GM18861 (cell line): ENCODE measurements around the gene ZNF268.
A peak's percentile ranks its signal among the peaks of the same experiment; 100 is the strongest.

Experiments
- ATAC-seq: cut with Tn5 transposase; IDR thresholded peaks from one replicate; pipeline ENCODE4 v1.9.1; 2021; ENCODE audit not compliant: unreplicated experiment

Gene ZNF268

GRCh38 chr12:133181238-133181959, at the start of gene ZNF268:
Gene ZNF268 (plus strand): TSS chr12:133181495. CDS start chr12:133181998, 503 bp downstream.
- ATAC-seq: peak; percentile 95

DNA sequence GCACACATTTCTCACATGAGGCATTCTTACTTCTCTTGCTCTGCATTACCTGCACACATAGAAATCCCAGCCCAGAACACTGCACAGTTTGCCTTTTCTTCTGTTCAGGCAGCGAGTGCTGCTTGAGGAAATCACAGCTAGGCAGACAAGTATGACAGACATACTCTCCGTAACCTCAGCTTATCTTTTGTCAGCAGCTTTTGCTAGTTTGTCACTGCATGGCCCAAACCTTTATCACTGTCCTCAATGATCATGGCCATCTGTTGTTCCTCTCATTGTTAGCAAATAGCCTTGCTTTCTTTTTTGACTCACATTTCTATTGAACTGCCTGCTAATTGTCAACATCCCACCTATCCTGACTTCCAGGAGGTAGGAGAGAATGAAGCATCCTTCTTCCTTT, 45.5 kb upstream of the ZNF268 start:
- no peak for ATAC-seq

DNA sequence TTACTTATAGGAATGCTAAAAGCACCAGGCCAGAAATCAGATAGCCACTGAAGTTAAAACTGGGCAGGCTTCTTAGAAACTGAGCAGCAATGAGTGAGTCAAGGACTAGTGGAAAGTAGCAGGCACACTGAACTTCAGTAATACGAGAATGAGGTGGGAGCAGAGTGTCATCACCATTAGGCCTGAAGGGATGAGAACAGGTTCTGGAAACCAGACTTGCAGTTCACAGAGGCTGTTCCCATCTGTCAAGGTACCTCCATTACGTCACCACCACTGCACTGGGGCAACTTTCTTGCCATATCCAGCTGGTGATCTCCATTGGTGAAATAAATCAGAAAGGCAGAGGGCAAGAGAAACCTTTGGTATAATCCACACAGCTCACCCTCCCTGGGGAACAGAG, 35.3 kb upstream of the ZNF268 start:
- ATAC-seq: no peak

- no peak for ATAC-seq
These were observed 25.1 kb upstream of the ZNF268 start for GRCh38 chr12:133156125-133156690.

GRCh38 chr12:133165776-133166175, 15.5 kb upstream of the ZNF268 start:
- no peak for ATAC-seq

GRCh38 chr12:133172491-133172890, 8.8 kb upstream of the ZNF268 start:
- ATAC-seq: no peak

- no peak for ATAC-seq
These were observed 6.4 kb upstream of the ZNF268 start for GRCh38 chr12:133174901-133175300.

DNA sequence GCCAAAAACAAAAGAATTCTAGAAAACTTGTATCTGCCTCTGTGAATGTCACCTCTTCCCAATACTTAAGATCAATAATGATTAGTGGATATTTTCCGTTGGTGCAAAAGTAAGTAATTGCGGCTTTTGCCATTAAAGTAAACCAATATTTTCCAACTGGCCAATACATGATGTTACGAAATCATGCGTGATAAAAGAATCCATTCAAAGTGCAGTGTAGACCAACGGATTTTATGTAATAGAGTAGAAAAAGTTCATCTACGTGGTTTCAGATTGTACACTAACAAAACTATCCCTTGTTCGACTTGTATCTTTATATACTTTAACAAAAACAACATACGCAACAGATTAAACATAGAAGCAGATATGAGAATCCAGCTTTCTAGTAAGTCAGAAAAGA, 626 bp upstream of the ZNF268 start:
- no peak for ATAC-seq

DNA sequence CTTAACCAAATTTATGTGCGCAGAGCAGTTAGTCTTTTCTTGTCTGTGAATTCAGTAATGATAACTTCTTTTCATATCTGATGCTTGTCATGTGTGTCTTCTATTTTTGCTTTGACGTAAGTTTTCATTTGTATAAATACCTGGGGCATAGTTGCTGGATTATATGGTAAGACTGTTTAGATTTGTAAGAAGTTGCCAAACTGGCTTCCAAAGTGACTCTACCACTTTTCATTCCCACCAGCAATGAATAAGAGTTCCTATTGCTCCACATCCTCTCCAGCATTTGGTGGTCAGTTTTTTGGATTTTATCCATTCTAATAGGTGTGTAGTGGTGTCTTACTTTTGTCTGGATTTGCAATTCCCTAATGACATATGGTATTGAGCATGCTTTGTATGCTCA, 8.9 kb downstream of the ZNF268 start:
- no peak for ATAC-seq

- no peak for ATAC-seq
These were observed 11.6 kb downstream of the ZNF268 start for GRCh38 chr12:133192847-133193246.

DNA sequence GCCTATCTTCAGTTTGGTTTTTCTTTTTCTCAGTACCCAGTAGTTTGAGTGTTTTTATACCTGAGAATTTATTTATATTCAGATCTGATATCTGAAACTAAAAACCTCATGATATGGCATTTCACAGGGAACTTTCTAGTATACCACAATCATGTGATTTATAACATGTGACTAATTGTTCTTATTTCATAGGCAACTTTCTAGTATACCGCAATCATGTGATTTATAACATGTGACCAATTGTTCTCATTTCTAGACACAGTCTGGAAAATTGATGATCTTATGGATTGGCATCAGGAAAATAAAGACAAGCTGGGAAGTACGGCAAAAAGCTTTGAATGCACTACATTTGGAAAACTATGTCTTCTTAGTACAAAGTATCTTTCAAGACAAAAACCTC, 20.6 kb downstream of the ZNF268 start:
- ATAC-seq: no peak

GRCh38 chr12:133202493-133203343, 21.4 kb downstream of the ZNF268 start:
- ATAC-seq: no peak

DNA sequence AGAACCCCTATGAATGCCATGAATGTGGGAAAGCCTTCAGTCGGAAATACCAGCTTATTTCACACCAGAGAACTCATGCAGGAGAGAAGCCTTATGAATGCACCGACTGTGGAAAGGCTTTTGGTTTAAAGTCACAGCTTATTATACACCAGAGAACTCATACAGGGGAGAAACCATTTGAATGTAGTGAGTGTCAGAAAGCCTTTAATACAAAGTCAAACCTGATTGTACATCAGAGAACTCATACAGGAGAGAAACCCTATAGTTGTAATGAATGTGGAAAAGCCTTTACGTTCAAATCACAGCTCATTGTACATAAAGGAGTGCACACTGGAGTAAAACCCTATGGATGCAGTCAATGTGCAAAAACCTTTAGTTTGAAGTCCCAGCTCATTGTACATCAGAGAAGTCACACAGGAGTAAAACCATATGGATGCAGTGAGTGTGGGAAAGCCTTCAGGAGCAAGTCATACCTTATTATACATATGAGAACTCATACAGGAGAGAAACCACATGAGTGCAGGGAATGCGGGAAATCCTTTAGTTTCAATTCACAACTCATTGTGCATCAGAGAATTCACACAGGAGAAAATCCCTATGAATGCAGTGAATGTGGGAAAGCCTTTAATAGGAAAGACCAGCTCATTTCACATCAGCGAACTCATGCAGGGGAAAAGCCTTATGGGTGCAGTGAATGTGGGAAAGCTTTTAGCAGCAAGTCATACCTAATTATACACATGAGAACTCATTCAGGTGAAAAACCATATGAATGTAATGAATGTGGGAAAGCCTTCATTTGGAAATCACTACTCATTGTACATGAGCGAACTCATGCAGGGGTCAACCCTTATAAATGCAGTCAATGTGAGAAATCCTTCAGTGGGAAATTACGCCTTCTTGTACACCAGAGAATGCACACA, 22.3 kb downstream of the ZNF268 start:
- no peak for ATAC-seq

DNA sequence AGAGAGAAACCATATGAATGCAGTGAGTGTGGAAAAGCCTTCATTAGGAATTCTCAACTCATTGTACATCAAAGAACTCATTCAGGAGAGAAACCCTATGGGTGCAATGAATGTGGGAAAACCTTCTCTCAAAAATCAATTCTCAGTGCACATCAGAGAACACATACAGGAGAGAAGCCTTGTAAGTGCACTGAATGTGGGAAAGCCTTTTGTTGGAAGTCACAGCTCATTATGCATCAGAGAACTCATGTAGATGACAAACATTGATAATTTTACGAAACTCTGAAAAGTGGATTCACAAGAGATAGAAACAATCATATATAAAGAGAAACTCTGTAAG, 22.9 kb downstream of the ZNF268 start:
- ATAC-seq: no peak

- ATAC-seq: no peak
These were observed 25.1 kb downstream of the ZNF268 start for GRCh38 chr12:133206390-133206789.

DNA sequence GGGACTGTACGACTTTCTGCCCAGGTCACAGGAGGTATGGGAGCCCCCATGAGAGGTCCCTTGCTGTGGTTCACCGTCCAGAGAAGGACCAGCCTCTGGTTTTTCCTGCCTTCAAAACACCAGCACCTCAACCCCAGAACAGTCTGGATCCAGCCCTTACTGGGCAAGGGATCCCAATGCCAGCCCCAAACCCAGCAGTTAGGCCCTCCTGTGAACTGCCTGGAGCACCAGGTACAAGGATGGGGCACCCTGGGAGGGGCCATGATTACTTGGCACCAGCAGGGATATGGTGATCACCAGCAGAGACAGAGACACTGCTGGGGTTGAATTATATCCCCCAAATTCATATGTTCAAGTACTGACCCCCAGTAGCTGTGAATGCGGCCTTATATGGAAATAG, 34.4 kb downstream of the ZNF268 start:
- no peak for ATAC-seq

DNA sequence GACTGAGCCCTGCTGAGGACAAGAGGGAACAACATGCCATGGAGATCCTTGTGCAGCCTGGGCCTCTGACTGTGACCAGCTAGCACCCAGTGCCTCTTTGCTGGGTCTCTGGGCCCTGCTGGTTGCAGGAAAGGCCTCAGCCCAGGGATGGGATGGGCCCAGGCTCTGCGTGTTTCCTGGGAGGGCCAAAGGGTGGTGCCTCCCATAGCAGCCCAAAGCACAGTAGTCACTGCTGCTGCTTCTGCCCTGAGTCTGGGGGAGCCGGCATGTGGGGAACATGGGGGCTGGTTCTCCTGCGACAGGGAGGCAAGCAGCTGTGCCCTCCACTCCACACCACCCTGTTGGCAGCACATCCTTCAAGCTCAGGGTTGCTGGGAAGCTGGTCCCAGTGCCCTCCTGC, 35.9 kb downstream of the ZNF268 start:
- ATAC-seq: no peak

DNA sequence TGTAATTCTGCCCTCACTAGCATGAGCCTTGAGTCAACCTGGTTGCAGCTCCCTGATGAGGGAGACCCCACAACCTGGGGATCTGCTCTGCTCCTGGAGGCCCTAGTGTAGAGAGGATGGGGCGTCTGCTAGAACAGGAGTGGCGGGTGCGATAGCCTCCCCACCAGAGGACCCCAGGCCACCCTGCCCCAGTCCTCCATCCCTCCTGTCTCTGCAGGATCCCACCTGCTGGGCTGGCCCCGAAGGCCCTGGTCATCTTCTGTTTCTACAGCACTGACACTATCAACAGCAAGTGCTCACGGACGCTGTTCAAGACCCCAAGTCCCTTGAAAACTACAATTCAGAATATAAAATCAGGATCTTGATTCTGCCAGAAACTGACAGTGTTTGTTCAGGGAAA, 39.2 kb downstream of the ZNF268 start:
- ATAC-seq: no peak

DNA sequence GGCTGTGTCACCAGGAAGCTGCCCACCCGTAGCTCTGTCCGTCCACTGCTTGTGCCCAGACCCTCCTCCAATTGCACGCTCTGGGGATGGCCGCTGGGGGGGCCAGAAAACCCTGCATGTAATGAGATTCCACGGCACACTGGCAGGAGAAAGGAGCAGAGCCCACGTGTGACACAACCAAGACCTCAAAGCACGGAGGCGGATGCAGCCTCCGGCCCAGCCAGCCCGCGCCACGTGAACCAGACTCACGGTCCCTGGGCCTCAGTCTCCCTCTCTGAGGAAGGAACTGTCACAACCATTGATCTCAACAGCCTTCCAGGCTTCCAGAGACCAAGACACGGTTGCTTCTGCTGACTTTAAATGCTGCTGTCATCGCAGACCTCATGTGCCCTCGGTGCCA, 39.9 kb downstream of the ZNF268 start:
- no peak for ATAC-seq

- ATAC-seq: no peak
These were observed 40.9 kb downstream of the ZNF268 start for GRCh38 chr12:133222211-133222610.

DNA sequence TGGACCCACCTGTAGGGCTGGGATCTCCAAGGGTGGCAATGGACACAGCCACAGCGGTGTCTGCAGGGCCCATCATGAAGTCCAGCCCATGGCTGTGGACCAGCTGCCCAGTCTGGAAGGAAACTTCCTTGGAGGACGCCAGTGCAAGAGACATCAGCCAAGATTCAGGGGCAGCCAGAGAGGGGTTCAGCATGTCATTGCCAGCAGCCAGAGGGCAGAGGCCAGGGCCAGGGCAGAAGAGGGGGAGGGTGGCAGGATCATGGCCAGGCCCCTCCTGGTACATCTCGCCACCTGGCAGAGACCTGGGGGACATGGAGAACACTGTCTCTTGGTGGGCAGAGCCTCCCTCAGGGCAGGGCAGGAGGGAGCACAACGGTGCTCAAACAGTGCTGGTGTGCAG, 44.2 kb downstream of the ZNF268 start:
- no peak for ATAC-seq
